Mucosa of gallbladder (tissue), 1 donor: ENCODE data around the gene MRTFA. TPM values are rescaled to one million over a fixed set of nuclear protein-coding genes. Genes with fewer than 3 reads are reported as not detected.
"Not testable (repeated sequence)": the region's sequence is repeated elsewhere in the genome, so short reads cannot be mapped to it uniquely, and the experiment has no call there.

Experiments used
- DNase-seq: peaks from one replicate; pipeline ENCODE4 v3.0.0-alpha.2; 2020; ENCODE audit warnings: low spot score
- total RNA-seq: library from RNA; stranded (reverse); gene quantifications from one replicate; pipeline ENCODE4 v1.2.1, GENCODE V29; 2021
- donor health status: DM: no; HTN: no; CAD: no.

MRTFA gene
- total RNA-seq, 1 donor from 2014 or later: 44.1 TPM

GRCh38 chr22:40627612-40628011 is 8.9 kb downstream of the MRTFA start:
- DNase-seq: no peak

GRCh38 chr22:40626851-40627250 is 9.7 kb downstream of the MRTFA start:
- no peak for DNase-seq

- not testable (repeated sequence) for DNase-seq
Measured at GRCh38 chr22:40625794-40626193, 10.7 kb downstream of the MRTFA start.

- DNase-seq: not testable (repeated sequence)
Measured at GRCh38 chr22:40625281-40625680, 11.2 kb downstream of the MRTFA start.

GRCh38 chr22:40624770-40625169 is 11.7 kb downstream of the MRTFA start:
- DNase-seq: no peak

GRCh38 chr22:40621309-40622151 is 15.0 kb downstream of the MRTFA start:
- DNase-seq: no peak

GRCh38 chr22:40620464-40621046 is 16.0 kb downstream of the MRTFA start:
- DNase-seq: no peak

GRCh38 chr22:40618400-40618799 is 18.1 kb downstream of the MRTFA start:
- no peak for DNase-seq

GRCh38 chr22:40616578-40616977 is 19.9 kb downstream of the MRTFA start:
- no peak for DNase-seq

- DNase-seq: no peak
Measured at GRCh38 chr22:40613067-40613466, 23.5 kb downstream of the MRTFA start.

GRCh38 chr22:40612291-40612751 is 24.2 kb downstream of the MRTFA start:
- no peak for DNase-seq

- DNase-seq: no peak
Measured at GRCh38 chr22:40611606-40612005, 24.9 kb downstream of the MRTFA start.

GRCh38 chr22:40610329-40610850 is 26.1 kb downstream of the MRTFA start:
- no peak for DNase-seq

- no peak for DNase-seq
Measured at GRCh38 chr22:40609216-40609615, 27.3 kb downstream of the MRTFA start.

- no peak for DNase-seq
Measured at GRCh38 chr22:40607506-40607905, 29.0 kb downstream of the MRTFA start.

GRCh38 chr22:40606306-40606705 is 30.2 kb downstream of the MRTFA start:
- DNase-seq: no peak

GRCh38 chr22:40605761-40606160 is 30.8 kb downstream of the MRTFA start:
- DNase-seq: no peak

- DNase-seq: no peak
Measured at GRCh38 chr22:40603088-40603605, 33.4 kb downstream of the MRTFA start.

GRCh38 chr22:40602231-40602630 is 34.3 kb downstream of the MRTFA start:
- no peak for DNase-seq

- no peak for DNase-seq
Measured at GRCh38 chr22:40599731-40600130, 36.8 kb downstream of the MRTFA start.

- not testable (repeated sequence) for DNase-seq
Measured at GRCh38 chr22:40598712-40599111, 37.8 kb downstream of the MRTFA start.

GRCh38 chr22:40597526-40598430 is 38.7 kb downstream of the MRTFA start:
- DNase-seq: no peak
